ENCODE measurements around the gene PIP5K1B.

GRCh38 chr9:69046723-69047122, 341.7 kb downstream of the PIP5K1B start:
- TF ChIP-seq CTCF (conservative IDR thresholded peaks at IDR 0.05; ENCODE audit: low read depth, low read length) (no peak), EZH2 (IDR thresholded peaks at IDR 0.05; ENCODE audit: borderline replicate concordance, low read depth, low read length, poor library complexity, severe bottlenecking) (no peak)
